Neural crest cell (in vitro differentiated cells): ENCODE results near the gene SYNGAP1. TPM values are rescaled to one million over a fixed set of nuclear protein-coding genes. Genes with fewer than 3 reads are reported as not detected.

ENCODE experiments used
- DNase-seq: peaks from one replicate; pipeline ENCODE4 v3.0.0; 2021; ENCODE audit warnings: low read depth, mixed read lengths, low spot score
- H3K27ac Mint-ChIP-seq: one replicate; pipeline ENCODE4 v1.8.0; 2021; ENCODE audit warnings: mild to moderate bottlenecking, mixed read lengths; ENCODE audit not compliant: unreplicated experiment
- H3K27me3 Mint-ChIP-seq: 2 replicates; pipeline ENCODE4 v1.8.0; 2021; ENCODE audit warnings: low read depth, mild to moderate bottlenecking, mixed read lengths
- H3K36me3 Mint-ChIP-seq: 2 replicates; pipeline ENCODE4 v1.8.0; 2021; ENCODE audit warnings: low read depth, mild to moderate bottlenecking, mixed read lengths
- H3K4me1 Mint-ChIP-seq: 2 replicates; pipeline ENCODE4 v1.8.0; 2021; ENCODE audit warnings: mixed read lengths
- H3K4me3 Mint-ChIP-seq: one replicate; pipeline ENCODE4 v1.8.0; 2021; ENCODE audit warnings: mild to moderate bottlenecking, mixed read lengths
- H3K9me3 Mint-ChIP-seq: 2 replicates; pipeline ENCODE4 v1.8.0; 2021; ENCODE audit warnings: mixed read lengths
- CTCF ChIP-seq: fragments of 200-600 bp; sonication (generic); conservative IDR thresholded peaks from 2 replicates; pipeline ENCODE4 v1.5.0; 2021; ENCODE audit warnings: antibody characterized with exemption, mild to moderate bottlenecking
- total RNA-seq: library from RNA; stranded (reverse); gene quantifications from 2 replicates; pipeline ENCODE4 v1.2.1, GENCODE V29; 2021

Gene SYNGAP1
- total RNA-seq, 1 donor from 2014 or later = 72.4 TPM

GRCh38 chr6:33426590-33427511, 7.0 kb downstream of the SYNGAP1 start:
- H3K27me3 Mint-ChIP-seq = no peaks in the 10 kb centered on the region

GRCh38 chr6:33427585-33428223, 7.8 kb downstream of the SYNGAP1 start:
- Mint-ChIP-seq H3K27ac (peak overlapping the region; percentile 92), H3K36me3 (peaks cover 15% of the 10 kb centered on the region), H3K9me3 (no peaks in the 10 kb centered on the region), H3K4me3 (peak overlapping the region; percentile 95), H3K27me3 (no peaks in the 10 kb centered on the region), H3K4me1 (peaks cover 91% of the 10 kb centered on the region)
- DNase-seq = peak; percentile 57
- no peak for TF ChIP-seq CTCF

More at GRCh38 chr6:33426590-33427511, 7.0 kb downstream of the SYNGAP1 start:
- Mint-ChIP-seq H3K36me3 (peaks cover 13% of the 10 kb centered on the region), H3K27ac (peak overlapping the region; percentile 92), H3K4me3 (peak overlapping the region; percentile 95), H3K4me1 (peaks cover 89% of the 10 kb centered on the region), H3K9me3 (no peaks in the 10 kb centered on the region)
- no peak for TF ChIP-seq CTCF
- no peak for DNase-seq

GRCh38 chr6:33428224-33428965, 8.5 kb downstream of the SYNGAP1 start:
- peak; percentile 61 for TF ChIP-seq CTCF
- Mint-ChIP-seq H3K36me3 (peaks cover 13% of the 10 kb centered on the region), H3K27me3 (no peaks in the 10 kb centered on the region), H3K9me3 (no peaks in the 10 kb centered on the region), H3K4me3 (peak overlapping the region; percentile 95), H3K27ac (peak overlapping the region; percentile 91), H3K4me1 (peaks cover 90% of the 10 kb centered on the region)
- DNase-seq = no peak

- Mint-ChIP-seq H3K36me3 (peaks cover 8% of the 10 kb centered on the region), H3K4me3 (peak overlapping the region; percentile 95), H3K27me3 (no peaks in the 10 kb centered on the region), H3K4me1 (peaks cover 88% of the 10 kb centered on the region), H3K27ac (peak overlapping the region; percentile 91), H3K9me3 (no peaks in the 10 kb centered on the region)
- TF ChIP-seq CTCF = no peak
- DNase-seq = no peak
Observed at GRCh38 chr6:33428966-33429749, 9.3 kb downstream of the SYNGAP1 start.

GRCh38 chr6:33429750-33430052, 9.8 kb downstream of the SYNGAP1 start:
- TF ChIP-seq CTCF = no peak
- Mint-ChIP-seq H3K9me3 (no peaks in the 10 kb centered on the region), H3K27me3 (no peaks in the 10 kb centered on the region), H3K4me3 (peak overlapping the region; percentile 95), H3K27ac (no peak overlapping the region), H3K36me3 (peaks cover 5% of the 10 kb centered on the region), H3K4me1 (peaks cover 84% of the 10 kb centered on the region)
- no peak for DNase-seq
